GM10248 (cell line): ENCODE data around the gene LIME1.

ENCODE experiments used
- CTCF ChIA-PET: fragments of 300-600 bp; sonication (Branson Sonifier 250); formaldehyde crosslinking; extraction: SDS; loops from one replicate; lab custom pipeline; 2021; ENCODE audit warnings: antibody characterized with exemption; lab: Yijun Ruan, JAX
- POLR2A ChIA-PET: fragments of 350-650 bp; sonication (Branson Sonifier 250); formaldehyde crosslinking; extraction: SDS; loops from one replicate; lab custom pipeline; 2020; ENCODE audit warnings: antibody characterized with exemption; lab: Yijun Ruan, JAX
- DNase-seq: peaks from one replicate; pipeline ENCODE4 v3.0.0; 2012; ENCODE audit errors: extremely low spot score
- TF ChIP-seq, protein P1 (sequence below): IDR thresholded peaks from 2 replicates; pipeline ENCODE4 v1.5.1; 2012; ENCODE audit warnings: mild to moderate bottlenecking, low read depth; ENCODE audit errors: extremely low read depth, missing control alignments, control extremely low read depth

The LIME1 gene, protein sequence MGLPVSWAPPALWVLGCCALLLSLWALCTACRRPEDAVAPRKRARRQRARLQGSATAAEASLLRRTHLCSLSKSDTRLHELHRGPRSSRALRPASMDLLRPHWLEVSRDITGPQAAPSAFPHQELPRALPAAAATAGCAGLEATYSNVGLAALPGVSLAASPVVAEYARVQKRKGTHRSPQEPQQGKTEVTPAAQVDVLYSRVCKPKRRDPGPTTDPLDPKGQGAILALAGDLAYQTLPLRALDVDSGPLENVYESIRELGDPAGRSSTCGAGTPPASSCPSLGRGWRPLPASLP

DNA sequence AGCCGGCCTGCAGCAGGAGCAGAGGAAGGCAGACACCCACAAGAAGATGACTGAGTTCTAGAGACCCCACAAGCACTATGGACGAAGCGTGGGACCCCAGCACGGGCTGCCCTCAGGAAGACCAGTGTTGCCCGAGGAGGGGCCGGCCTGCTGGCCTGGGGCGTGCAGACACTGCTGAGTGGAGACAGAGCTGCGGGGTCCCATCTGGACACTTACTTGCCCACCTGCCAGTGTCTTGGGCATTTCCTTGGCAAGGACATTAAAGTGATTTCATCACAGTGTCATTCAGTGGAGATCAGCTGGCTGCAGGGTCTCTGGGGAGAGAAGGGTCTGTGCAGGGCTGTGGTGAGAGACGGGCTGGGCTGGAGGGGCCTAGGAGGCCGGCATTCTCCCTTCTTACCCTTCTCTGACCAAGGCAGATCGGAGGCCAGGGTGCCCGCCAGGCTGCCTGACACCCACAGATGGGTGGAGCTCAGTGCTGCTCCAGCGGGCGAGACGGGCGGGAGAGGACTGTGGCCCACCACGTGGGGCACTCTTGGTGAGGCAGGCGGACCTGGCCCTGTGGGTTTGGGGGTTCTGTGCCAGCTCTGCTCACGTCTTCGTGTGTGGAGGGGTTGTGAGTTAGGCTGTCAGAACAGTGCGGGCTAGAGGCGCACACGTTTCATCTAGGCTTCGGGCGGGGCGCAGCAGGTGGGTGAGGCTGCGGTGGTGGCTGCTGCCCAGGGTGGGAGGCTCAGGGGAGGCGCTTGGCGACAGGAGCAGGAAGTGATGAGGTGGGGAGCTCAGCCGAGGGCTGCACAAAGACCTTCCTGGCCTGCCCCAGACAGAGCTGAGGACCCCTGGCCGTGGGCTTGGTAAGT lies at the start of gene LIME1:
Gene LIME1 (plus strand): TSS at position 806 of the 860 bp plus-strand sequence. CDS start 886 bp downstream, outside the sequence.
- TF ChIP-seq, protein P1, sequence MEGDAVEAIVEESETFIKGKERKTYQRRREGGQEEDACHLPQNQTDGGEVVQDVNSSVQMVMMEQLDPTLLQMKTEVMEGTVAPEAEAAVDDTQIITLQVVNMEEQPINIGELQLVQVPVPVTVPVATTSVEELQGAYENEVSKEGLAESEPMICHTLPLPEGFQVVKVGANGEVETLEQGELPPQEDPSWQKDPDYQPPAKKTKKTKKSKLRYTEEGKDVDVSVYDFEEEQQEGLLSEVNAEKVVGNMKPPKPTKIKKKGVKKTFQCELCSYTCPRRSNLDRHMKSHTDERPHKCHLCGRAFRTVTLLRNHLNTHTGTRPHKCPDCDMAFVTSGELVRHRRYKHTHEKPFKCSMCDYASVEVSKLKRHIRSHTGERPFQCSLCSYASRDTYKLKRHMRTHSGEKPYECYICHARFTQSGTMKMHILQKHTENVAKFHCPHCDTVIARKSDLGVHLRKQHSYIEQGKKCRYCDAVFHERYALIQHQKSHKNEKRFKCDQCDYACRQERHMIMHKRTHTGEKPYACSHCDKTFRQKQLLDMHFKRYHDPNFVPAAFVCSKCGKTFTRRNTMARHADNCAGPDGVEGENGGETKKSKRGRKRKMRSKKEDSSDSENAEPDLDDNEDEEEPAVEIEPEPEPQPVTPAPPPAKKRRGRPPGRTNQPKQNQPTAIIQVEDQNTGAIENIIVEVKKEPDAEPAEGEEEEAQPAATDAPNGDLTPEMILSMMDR: no peak
- ChIA-PET POLR2A (no interaction called here), CTCF (interaction anchor here (1.3 to 4.6 kb wide), 3 partner anchors 26 to 51 kb away, joined by 4 to 16 read pairs (median 5); partner anchors contain the start of genes ARFRP1 and ZGPAT)
- peak; percentile 57 for DNase-seq

DNA sequence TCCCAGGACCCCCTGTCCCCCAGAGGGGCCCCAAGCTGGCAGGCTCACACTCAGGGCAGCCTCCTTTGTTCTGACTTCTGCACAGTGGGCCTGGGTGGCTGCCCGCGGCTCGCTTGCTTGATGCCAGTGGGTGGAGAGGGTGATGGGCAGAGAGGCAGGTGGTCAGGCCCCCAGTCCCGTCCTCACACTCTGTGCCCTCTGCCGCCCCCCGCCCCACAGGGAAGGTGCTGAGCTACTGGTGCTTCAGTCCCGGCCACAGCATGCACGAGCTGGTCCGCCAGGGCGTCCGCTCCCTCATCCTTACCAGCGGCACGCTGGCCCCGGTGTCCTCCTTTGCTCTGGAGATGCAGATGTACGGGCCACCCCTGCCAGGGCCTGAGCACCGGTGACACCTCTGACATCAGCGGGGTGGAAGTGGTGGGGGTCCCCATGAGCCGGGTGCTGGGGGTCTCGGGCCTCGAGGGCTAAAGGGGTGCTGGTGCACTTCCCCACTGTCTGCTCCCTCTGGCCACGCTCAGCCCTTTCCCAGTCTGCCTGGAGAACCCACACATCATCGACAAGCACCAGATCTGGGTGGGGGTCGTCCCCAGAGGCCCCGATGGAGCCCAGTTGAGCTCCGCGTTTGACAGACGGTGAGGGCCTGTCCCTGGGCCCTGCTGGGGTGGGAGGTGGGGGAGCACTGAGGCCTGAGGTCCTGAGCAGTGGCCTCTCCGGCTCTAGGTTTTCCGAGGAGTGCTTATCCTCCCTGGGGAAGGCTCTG lies 48.9 kb upstream of the LIME1 start:
- CTCF ChIA-PET: interaction anchor here (1.0 kb wide), 2 partner anchors 30 to 176 kb away, joined by 3 read pairs; partner anchors contain the start of gene RTEL1
- TF ChIP-seq, protein P1: no peak
- POLR2A ChIA-PET: no interaction called here
- DNase-seq: no peak

GRCh38 chr20:63688228-63689045 lies 48.0 kb upstream of the LIME1 start:
- no peak for DNase-seq
- ChIA-PET CTCF (no interaction called here), POLR2A (no interaction called here)
- TF ChIP-seq, protein P1: no peak

- CTCF ChIA-PET: no interaction called here
- DNase-seq: no peak
- TF ChIP-seq, protein P1: no peak
- POLR2A ChIA-PET: no interaction called here
Measured at GRCh38 chr20:63689046-63690002, 47.1 kb upstream of the LIME1 start.

GRCh38 chr20:63690003-63690897 lies 46.2 kb upstream of the LIME1 start:
- TF ChIP-seq, protein P1: no peak
- ChIA-PET CTCF (no interaction called here), POLR2A (no interaction called here)
- no peak for DNase-seq
